AG10803 (cell line): ENCODE results near the gene H1-8.

ENCODE experiments used
- DNase-seq: peaks from one replicate; pipeline ENCODE4 v3.0.0; 2010; ENCODE audit warnings: low read depth
- H3K4me3 ChIP-seq: 2 replicates; pipeline ENCODE4 v1.5.1; 2011; ENCODE audit warnings: mild to moderate bottlenecking, low read length, control low read depth
- TF ChIP-seq, protein P1 (sequence below): conservative IDR thresholded peaks from 2 replicates; pipeline ENCODE4 v1.5.1; 2011; ENCODE audit warnings: mild to moderate bottlenecking, low read length, control low read depth, inconsistent platforms

Gene H1-8

DNA sequence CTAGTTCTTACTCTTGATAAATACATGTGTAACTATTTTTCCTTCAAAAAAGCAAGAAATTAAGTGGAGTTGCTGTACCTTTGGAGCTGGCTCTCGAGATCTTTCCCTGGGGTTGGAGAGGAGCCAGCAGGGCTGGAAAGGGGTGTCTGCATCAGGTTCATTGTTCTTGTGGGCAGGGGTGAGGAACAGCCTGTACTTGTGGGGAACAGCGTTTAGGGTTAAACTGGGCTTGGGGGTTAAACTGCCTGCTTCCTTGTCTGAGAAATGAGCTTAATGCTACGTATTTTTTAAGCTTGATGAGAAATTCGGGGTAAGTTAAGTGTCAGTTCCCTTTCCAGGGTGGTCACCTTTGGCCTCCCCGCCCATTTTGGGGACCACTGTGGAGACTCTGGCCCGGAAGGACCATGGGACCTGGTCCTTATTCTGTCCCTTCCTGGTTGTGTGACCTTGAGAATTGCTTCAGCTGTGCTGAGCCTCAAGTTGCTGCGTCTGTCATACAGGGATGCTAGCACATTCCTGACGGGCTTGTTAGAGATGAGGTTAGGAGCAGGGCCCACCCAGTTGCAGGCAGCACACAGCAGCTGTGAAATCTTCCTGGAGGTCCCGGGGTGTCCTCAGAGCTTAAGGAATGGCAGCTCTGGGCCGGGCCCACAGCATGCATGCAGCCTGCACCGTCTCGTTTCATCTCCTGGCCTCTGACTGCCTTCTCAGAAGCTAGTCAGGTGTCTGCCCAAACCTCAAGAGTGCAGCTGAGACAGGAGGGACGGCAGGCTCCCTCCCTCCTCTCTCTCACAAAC lies 11.6 kb downstream of the H1-8 start:
- no peak overlapping the region for H3K4me3 ChIP-seq
- TF ChIP-seq, protein P1, sequence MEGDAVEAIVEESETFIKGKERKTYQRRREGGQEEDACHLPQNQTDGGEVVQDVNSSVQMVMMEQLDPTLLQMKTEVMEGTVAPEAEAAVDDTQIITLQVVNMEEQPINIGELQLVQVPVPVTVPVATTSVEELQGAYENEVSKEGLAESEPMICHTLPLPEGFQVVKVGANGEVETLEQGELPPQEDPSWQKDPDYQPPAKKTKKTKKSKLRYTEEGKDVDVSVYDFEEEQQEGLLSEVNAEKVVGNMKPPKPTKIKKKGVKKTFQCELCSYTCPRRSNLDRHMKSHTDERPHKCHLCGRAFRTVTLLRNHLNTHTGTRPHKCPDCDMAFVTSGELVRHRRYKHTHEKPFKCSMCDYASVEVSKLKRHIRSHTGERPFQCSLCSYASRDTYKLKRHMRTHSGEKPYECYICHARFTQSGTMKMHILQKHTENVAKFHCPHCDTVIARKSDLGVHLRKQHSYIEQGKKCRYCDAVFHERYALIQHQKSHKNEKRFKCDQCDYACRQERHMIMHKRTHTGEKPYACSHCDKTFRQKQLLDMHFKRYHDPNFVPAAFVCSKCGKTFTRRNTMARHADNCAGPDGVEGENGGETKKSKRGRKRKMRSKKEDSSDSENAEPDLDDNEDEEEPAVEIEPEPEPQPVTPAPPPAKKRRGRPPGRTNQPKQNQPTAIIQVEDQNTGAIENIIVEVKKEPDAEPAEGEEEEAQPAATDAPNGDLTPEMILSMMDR = no peak
- no peak for DNase-seq

DNA sequence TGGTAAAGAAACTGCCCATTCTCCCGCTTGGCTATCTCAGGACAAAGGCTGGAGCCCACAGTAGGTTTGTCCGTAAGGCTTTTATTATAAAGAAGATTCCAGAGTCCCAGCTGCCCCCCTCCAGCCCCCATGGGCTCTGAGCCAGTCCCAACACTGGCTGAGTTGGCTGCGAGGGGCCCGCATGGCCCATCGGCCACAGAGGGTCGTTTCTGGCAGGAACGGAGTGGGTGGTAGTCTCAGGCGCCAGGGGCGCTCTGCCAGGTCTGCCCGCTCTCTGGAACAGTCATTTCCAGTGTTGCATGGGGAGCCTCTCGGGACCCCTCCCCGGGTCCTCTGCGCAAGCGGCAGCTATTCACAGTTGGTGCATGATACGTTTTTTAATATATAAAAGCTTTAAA lies 12.2 kb downstream of the H1-8 start:
- TF ChIP-seq, protein P1 = no peak
- H3K4me3 ChIP-seq = no peak overlapping the region
- no peak for DNase-seq

DNA sequence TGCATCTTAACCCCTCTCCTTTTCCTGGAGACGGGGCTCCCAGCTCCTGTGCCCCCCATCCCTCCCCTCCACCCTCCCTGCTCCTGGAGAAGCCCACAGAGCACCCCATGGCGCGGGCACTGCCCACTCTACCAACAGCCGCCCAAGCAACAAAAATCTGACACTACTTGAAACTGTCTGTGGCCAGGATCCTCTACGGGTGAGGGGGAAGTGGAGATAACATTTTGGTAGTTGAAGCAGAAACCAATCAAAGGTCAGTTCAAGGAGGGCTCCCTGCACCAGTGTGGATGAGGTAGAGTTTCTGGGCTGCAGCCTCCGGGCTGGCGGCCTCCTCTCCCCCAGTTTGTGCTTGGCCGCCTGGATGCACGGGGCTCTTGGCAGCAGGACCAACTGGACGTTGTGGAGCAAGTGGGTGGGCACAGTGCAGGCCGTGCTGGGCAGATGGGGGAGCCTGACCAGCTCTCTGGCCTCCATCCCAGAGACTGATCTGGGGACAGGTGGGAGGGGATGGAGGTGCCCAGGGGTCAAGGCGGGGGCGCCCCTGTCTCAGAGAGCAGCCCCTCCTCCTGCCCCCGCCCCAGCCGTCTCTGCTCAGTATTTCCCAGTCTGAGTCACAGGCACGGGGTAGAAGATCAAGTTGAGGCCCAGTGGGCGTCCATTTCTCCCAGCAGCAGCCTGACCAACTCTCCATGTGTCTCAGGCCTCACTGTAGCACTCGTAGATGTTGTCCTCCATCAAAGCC lies 12.8 kb downstream of the H1-8 start:
- TF ChIP-seq, protein P1 = no peak
- no peak for DNase-seq
- no peak overlapping the region for H3K4me3 ChIP-seq

DNA sequence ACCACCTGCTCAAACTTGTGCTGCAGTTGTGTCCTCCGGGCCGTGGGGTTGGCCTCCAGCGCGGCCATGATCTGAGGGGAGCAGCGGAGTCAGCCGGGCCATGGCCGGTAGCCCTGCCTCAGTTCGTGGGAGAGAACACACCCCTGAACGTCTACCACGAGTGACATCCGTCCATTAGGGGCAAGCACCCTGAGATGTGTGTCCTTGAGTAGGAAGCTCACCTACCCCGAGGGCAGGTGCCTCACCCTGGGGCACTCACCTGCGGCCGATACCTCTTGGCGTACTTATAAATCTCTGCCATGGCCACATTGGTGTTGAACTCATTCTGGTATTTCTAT lies 13.4 kb downstream of the H1-8 start:
- DNase-seq = no peak
- H3K4me3 ChIP-seq = no peak overlapping the region
- TF ChIP-seq, protein P1 = no peak

DNA sequence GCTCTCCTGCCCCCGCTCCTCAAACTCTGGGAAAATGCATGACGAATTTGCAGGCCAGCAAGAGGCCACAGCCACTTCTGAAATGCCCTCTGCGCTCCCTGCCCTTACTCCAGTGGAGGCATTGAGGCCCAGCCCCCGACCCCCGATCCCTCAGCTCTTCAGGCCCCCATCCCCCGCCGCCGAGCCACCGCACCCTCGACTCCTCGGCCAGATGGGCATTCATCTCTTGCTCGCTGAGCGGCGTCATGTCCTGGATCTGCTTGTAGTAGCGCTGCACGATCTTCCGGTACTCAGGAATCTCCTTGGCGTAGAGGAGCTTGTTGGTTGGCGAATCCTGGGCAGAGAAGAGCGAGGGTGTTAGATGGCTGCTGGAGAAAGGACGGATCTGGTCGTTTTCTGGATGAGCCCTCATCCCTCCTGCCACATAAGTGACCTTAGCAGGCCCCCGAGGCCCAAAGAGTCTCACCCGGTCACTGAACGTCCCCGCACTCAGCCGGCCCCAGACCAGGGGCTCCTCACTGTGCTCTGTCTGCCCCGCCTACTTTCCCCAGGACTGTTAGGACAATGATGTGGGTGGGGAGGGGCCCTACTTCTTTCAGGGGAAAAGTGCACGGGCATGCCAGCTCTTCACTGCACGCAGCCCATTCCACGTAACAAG lies 14.0 kb downstream of the H1-8 start:
- no peak overlapping the region for H3K4me3 ChIP-seq
- no peak for DNase-seq
- TF ChIP-seq, protein P1 = no peak

DNA sequence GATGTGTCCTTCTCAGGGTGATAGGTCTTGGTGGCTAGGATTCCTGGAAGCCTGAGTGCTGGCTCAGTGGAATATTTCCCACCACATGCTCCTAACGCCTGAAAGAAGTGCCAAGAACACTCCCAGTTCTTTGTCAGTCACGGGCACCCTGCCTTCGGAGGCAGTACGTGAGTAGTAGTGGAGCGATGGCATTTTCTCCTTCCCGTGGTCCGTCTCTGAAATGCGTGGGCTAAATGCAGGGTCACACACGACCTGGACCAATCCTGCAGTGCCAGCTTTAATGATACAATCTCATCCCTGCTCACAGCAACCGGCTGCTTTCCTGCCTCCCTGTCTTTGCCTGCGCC lies 14.5 kb downstream of the H1-8 start:
- peak; percentile 86 for DNase-seq
- no peak overlapping the region for H3K4me3 ChIP-seq
- TF ChIP-seq, protein P1 = no peak
